Epithelial cell of prostate (primary cell): ENCODE data around the gene LRP1B.

Experiments used
- DNase-seq: peaks from one replicate; pipeline ENCODE4 v3.0.0-alpha.2; 2011; ENCODE audit warnings: low read depth, low spot score
- H3K27ac ChIP-seq: fragments of 450-650 bp; 2 replicates; pipeline ENCODE4 v1.5.1; 2017; ENCODE audit warnings: mild to moderate bottlenecking

Gene LRP1B

GRCh38 chr2:140895378-140895777, 1235.4 kb downstream of the LRP1B start:
- no peak for DNase-seq
- no peak overlapping the region for H3K27ac ChIP-seq

- peak overlapping the region; percentile 15 for H3K27ac ChIP-seq
- no peak for DNase-seq
Measured at GRCh38 chr2:140893685-140894084, 1237.1 kb downstream of the LRP1B start.

- no peak overlapping the region for H3K27ac ChIP-seq
- no peak for DNase-seq
Measured at GRCh38 chr2:140892911-140893637, 1237.7 kb downstream of the LRP1B start.

- H3K27ac ChIP-seq: no peak overlapping the region
- no peak for DNase-seq
Measured at GRCh38 chr2:140892436-140892835, 1238.4 kb downstream of the LRP1B start.

GRCh38 chr2:140891614-140892212, 1239.1 kb downstream of the LRP1B start:
- DNase-seq: no peak
- H3K27ac ChIP-seq: no peak overlapping the region

DNA sequence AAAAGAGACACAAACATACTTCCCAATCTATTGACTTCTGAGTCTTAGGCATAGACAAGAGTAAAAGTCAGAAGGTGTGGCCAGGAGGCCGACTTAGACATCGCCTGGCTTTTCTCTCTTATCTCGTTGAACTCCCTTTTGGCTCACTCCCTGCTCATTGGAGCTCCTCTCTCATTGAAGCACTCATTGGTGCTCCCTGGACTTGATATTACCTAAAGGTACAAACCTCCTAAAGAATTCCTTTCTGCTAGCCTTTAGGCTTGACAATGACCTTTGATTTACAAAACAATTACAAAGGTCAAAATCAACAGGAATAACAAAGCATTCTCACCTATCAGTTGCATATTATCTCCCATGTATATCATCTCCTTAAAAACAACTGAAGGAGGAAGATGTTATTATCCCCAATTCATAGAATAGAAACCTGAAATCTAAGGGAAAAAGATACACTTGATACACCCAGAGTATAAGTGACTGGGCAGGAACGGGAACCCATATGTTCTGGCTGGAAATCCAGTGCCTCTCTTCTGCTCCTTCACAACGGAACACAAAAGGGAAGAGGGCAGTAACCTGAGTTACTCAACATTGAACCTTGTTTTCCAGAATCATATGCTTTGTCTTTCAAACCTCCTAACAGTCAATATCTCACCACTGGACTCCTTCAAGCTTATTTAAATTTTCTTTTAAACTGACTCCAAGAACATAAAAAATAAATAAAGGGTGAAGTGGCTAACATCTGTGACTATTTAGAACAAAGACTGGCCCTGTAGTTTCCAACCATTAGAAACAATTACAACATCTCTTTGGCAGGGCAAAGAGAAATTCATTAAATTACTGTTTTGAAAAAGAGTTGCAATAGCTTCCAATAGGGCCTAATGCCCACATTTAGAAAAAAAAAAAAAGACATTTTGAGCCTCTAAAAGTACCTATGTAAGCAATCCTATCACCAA, 1247.9 kb downstream of the LRP1B start:
- DNase-seq: no peak
- H3K27ac ChIP-seq: no peak overlapping the region

DNA sequence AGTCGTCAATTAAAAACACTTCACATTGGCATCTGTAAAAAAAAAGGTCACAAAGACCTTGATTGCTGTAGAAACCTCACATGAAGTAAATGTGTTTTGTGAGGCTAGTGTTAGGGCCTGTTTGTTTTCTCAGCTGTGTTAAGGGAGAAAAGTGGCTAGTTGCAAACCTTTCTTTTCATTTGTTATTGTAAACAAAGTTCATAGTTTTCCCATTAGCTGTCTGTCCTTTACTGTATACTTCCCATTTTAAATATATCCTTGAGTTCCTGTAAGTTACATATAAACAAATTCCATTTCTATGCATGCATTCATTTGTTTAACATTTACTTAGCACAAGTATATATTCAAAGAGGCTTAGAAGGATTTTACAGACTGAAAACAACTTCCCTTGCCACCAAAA, 1250.2 kb downstream of the LRP1B start:
- H3K27ac ChIP-seq: no peak overlapping the region
- no peak for DNase-seq

DNA sequence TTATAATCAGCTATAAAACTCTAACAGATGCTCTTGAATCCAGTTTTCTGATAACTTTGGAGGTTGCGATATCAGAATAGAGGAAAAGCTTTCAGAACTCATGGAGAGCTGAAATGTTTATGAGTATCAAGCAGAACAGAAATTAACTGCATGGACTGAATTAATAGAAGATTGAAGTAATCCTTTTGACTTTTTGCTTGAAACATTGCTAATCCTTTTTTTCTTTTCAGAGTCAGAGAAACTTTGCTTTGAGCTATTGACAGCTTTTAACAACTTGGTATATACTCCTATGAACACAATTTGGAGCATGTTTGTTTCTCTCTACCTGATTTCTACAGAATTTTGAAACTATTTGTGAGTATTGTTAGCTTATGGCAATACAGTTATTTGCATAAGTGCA, 1254.8 kb downstream of the LRP1B start:
- DNase-seq: no peak
- no peak overlapping the region for H3K27ac ChIP-seq

DNA sequence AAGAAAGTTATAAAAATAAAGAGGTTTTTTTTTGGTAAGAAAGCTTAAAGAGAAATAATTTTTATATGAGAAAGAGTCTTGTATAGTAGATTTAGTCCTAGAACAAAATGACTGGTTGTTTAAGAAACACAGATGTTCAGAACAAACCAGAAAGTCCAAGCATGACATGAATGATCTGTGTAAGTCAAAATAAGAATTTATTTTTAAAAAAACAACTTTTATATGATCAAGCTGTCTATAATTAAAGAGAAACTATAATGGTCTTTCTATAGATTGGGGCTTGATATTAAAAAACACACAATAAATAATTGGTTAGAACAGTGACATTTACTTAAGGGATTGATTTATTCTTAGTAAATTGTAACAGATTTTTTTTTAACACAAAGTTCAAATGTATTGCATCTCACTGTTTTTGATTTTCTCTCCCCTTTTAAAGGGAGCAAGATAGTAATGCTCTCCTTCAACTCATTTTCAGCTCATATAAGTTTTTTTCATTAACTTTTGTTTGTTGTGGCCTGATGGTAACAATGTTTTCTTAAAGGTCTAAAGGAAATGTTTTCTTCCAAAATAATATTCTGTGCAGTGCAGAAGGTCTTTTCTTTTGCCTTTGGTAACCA, 1256.8 kb downstream of the LRP1B start:
- no peak overlapping the region for H3K27ac ChIP-seq
- DNase-seq: no peak

GRCh38 chr2:140869925-140870324, 1260.9 kb downstream of the LRP1B start:
- no peak for DNase-seq
- no peak overlapping the region for H3K27ac ChIP-seq

- H3K27ac ChIP-seq: no peak overlapping the region
- no peak for DNase-seq
Measured at GRCh38 chr2:140869107-140869506, 1261.7 kb downstream of the LRP1B start.

DNA sequence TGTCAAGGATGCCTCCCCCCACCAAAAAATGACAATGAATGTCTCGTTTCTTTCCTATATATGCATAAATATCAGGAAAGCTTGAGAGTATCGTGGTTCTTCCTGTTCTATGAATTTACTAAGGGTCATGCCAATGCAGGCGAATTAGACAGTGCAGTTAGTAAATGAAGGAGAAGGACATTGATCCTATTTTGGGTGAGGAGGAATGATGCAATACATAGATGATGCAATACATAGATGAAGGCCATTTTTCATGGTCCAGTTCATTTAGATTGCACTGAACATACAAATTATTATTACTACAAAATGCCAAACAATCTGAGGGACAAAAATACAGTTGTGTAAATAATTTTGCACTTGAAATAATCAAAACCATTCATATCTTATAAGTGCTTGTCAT, 1265.0 kb downstream of the LRP1B start:
- no peak overlapping the region for H3K27ac ChIP-seq
- DNase-seq: no peak

DNA sequence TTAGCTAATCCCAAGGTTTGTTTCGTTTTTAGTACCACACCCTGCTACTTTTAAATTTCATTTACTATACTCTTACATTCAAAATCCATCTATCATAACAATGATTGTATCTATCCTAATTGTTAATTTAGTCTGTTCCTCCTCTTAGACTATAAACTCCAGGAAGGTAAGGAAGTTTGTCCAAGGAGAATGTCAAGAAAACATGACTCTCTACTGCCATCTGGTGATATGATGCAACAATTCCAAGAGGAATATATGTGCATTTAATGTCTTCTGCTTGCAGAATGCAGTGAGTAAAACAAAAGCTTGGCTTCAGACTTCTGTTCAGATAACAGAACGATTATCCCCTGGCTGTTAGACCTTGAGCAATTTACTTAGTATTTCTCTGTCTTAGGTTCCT, 1267.1 kb downstream of the LRP1B start:
- H3K27ac ChIP-seq: no peak overlapping the region
- peak; percentile 5 for DNase-seq

DNA sequence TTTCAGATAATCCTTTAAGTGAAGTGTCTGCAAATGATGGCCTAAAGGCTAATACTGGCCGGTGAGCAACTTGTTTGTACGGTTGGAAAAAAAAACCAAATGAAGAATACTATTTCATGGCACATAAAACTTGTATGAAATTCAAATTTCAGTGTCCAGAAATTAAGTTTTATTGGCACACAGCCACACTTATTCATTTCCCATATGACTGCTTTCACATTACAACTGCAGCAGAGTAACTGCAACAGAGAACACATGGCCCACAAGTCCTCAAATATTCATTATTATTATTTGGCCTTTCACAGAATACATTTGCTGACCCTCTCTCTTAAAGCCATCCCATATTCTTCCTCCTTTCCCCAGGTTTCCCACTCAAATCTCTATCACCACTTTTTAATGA, 1268.6 kb downstream of the LRP1B start:
- no peak for DNase-seq
- no peak overlapping the region for H3K27ac ChIP-seq

GRCh38 chr2:140861666-140862065, 1269.2 kb downstream of the LRP1B start:
- no peak for DNase-seq
- no peak overlapping the region for H3K27ac ChIP-seq

GRCh38 chr2:140855471-140855870, 1275.3 kb downstream of the LRP1B start:
- no peak overlapping the region for H3K27ac ChIP-seq
- no peak for DNase-seq

DNA sequence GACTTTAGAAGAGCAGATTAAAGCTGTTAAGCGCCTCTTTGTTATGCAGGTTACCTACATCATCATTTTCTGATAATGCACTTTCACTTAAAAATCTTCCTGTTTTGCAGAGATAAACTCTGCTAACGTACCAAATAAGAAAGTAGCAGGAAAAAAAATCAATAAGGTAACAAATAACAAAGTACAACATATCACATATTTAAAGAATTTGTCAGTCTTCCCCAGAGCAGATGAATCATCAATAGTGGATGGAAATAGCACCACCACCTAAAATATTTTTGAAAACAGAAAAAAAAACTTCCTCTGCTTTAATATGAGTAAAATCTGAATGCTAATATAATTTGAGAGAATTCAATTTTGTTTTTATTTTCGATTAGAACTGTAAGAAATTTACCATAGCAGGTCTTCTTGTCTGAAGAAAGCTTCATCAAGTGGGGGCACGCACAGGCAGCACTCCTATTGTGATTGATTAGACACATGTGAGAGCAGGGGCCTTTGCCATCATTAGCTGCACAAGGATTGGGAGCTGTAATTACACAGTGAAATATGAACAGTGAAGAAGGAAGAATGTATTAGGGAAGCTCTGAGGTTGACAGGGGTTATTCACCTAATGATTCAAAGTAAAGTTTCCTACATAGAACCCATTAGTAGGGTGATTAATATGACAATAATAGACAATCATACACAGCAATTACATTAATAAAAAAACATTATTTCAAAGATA, 1279.4 kb downstream of the LRP1B start:
- no peak overlapping the region for H3K27ac ChIP-seq
- no peak for DNase-seq

- DNase-seq: no peak
Measured at GRCh38 chr2:140843186-140843585, 1287.6 kb downstream of the LRP1B start.

DNA sequence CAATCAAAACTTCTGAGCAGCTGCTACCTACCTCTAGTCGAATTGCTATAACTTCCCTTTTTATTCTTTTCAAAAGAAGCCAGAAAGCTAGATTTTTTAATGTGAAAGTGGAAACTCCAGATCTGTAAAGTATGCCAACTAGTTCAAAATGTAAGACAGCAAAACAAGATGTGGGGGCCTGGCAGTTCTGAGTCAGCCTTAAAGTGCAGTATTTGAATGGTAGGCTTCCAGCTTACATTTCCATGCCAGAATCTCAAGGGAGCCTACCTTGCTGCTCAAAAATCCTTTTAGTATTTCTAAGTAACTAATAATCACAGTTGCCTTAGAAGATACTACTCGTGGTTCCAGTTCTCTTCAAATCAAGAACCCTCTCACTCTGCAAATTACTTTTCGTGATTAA, 1288.7 kb downstream of the LRP1B start:
- DNase-seq: no peak
- H3K27ac ChIP-seq: no peak overlapping the region

More at GRCh38 chr2:140843186-140843585, 1287.6 kb downstream of the LRP1B start:
- no peak overlapping the region for H3K27ac ChIP-seq

DNA sequence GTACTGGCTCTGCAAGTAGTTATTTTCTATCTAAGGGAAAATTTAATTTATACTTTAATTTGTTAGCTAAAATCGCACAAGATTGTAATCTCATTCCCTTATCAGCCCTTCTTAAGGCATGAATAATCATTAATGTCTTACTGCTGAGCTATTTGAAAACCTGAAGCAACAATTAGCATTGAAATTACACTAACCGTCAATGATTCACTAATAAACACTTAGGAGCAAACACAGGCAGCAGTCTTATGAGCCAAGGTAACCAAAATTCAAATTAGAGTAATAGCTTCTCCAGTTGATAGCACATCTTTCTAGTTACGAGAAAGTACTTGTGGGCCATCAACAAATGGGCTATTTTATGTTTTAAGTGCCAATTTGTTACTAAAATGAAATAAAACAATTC, 1289.7 kb downstream of the LRP1B start:
- H3K27ac ChIP-seq: no peak overlapping the region

More for the DNA sequence above, 1289.7 kb downstream of the LRP1B start:
- no peak for DNase-seq
